HUES64 (cell line): Measurements from ENCODE around the gene PTPRN2.

Source experiments
- H3K27ac ChIP-seq: 2 replicates; pipeline ENCODE4 v1.7.0; 2013; ENCODE audit warnings: low read depth, low read length, inconsistent platforms
- H3K27me3 ChIP-seq: 2 replicates; pipeline ENCODE4 v1.6.1; 2013; ENCODE audit warnings: mild to moderate bottlenecking, low read length; ENCODE audit not compliant: insufficient read depth
- H3K36me3 ChIP-seq: 2 replicates; pipeline ENCODE4 v1.6.1; 2013; ENCODE audit warnings: mild to moderate bottlenecking, low read length; ENCODE audit not compliant: insufficient read depth
- H3K4me1 ChIP-seq: 2 replicates; pipeline ENCODE4 v1.6.1; 2013; ENCODE audit warnings: mild to moderate bottlenecking, low read length, moderate library complexity; ENCODE audit not compliant: insufficient read depth
- H3K4me3 ChIP-seq: 2 replicates; pipeline ENCODE4 v1.5.1; 2013; ENCODE audit warnings: mild to moderate bottlenecking, low read length, moderate library complexity
- H3K9ac ChIP-seq: 2 replicates; pipeline ENCODE4 v1.6.1; 2013; ENCODE audit warnings: mild to moderate bottlenecking, low read depth, low read length
- H3K9me3 ChIP-seq: 2 replicates; pipeline ENCODE4 v1.6.1; 2013; ENCODE audit warnings: low read depth, low read length; ENCODE audit not compliant: insufficient read depth
- WGBS: fragments of 150-250, 120-280 bp; methylation state at CpG from one replicate; pipeline ENCODE4 v1.1.7; 2013; ENCODE audit warnings: missing lambda C conversion rate; 5-methylcytosine and 5-hydroxymethylcytosine counted together

The PTPRN2 gene

DNA sequence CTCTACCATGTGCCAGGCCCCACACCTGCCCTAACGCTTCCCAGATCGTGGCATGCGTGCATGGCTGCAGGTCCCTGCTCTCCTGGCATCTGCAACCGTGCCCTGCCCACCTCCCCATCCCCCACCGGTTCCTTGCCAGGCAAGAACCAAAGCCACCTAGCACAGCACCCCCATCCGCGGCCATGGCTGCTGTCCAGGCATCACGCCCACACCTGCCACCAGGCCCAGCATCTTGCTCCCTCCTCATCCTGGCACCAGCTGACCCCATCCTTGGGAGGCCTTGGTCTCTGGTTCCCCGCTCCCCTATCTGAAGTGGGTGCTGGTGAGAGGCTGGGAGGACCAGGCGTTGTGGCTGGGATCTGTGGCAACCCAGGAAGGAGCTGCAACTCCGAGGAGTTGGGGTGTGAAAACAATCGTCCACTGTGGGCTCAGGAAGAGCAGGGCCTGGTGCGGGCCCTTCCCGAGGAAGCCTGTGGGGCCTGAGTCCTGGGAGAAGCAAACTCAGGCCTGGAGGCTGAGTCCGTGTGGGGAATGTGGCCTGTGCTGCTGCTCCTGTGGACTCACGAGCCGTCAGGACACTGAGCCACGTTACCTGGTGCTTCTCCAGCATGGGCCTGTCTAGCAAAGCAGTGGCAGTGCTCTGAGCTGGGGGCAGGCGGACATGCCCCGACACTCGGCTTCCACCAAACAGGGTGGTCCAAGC, 833.8 kb downstream of the PTPRN2 start:
- no peaks in the 10 kb centered on the region for H3K36me3 ChIP-seq

DNA sequence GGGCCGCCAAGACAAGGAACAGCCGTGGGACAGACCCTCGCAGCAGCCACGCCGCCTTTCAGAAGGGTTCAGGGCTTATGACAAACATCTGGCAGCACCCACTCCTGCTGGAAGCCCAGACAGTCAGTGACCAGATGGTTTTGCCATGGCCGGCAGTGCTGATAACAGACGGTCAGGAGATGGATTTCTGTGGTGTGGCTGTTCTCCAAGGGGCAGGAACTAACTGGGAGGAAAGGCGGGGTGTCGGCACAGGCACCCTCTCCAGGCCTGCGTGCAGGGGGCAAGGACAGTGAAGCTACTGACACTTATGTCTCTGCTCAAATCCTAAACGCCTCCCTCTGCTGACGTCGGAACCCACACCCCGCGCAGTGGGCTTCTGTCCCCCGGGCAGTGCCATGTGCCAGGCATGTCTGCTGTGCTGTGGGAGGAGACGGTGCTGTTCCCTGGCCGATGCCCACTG, 834.8 kb downstream of the PTPRN2 start:
- Histone ChIP-seq H3K4me3 (no peak overlapping the region), H3K9ac (no peak overlapping the region), H3K27ac (no peak overlapping the region), H3K9me3 (peaks cover 82% of the 10 kb centered on the region), H3K36me3 (no peaks in the 10 kb centered on the region), H3K27me3 (no peaks in the 10 kb centered on the region), H3K4me1 (no peaks in the 10 kb centered on the region)
- 88% methylated on average over 18 of the region's 18 CpGs for WGBS

More for the DNA sequence above, 833.8 kb downstream of the PTPRN2 start:
- Histone ChIP-seq H3K9ac (no peak overlapping the region), H3K4me3 (no peak overlapping the region), H3K27ac (no peak overlapping the region), H3K9me3 (peaks cover 92% of the 10 kb centered on the region), H3K27me3 (no peaks in the 10 kb centered on the region), H3K4me1 (no peaks in the 10 kb centered on the region)
- WGBS = 86% methylated on average over 21 of the region's 21 CpGs

DNA sequence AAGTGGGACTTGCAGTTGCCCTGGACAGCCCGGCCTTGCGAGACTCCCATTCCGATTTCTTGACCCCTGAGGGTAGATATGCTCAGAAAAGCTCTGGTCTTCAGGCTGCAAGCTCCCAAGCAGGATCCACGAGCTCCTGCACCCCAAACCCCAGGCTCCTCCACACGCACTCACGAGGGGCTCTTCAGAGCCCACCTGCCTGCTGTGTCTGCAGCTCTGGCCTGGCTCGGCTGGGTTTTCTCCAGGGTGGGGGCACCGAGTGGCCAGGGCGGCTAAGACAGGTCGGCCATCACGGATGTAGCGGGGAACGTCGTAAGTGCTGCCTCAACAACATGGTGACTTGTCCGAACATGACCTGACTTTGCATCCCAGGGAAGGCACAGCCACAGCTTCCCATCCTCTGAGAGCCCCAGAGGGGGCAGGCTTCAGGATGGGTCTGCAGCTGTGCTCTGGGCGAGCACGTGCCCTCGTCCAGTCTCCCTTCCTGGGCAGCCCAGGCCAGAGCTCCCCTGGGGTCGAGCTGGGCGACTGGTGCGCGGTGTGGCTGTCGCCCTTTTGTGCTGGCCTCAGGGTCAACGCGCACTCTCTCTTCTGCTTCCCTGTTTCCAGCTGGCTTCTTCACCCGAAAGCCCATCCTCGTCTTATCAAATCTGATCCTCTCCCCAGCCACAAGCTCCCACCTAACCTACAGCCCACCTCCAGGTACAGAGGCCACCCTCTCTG, 835.5 kb downstream of the PTPRN2 start:
- WGBS = 82% methylated on average over 27 of the region's 27 CpGs
- no peak overlapping the region for H3K27ac ChIP-seq
- no peaks in the 10 kb centered on the region for H3K27me3 ChIP-seq
- no peak overlapping the region for H3K4me3 ChIP-seq
- H3K36me3 ChIP-seq = no peaks in the 10 kb centered on the region
- H3K4me1 ChIP-seq = no peaks in the 10 kb centered on the region
- peaks cover 75% of the 10 kb centered on the region for H3K9me3 ChIP-seq
- no peak overlapping the region for H3K9ac ChIP-seq

DNA sequence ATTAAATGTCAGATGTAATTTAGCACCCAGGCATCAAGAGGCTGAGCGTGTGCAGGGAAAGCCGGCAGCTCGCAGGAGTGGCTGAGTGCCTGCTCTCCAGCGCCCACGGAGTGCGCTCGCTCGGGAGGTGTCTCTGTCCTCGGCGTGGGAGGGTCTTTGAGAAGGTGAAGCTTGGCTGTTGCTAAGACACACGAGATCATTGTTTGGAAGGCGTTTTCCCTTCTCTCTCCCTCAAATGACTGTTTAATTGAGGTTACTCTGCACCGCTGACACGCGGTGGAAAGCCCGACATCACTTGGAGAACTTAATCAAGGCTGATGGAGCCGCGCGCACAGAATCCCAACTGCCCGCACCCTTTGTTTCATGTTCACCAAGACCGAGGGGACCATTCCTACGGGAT, 836.2 kb downstream of the PTPRN2 start:
- no peaks in the 10 kb centered on the region for H3K36me3 ChIP-seq
- peaks cover 72% of the 10 kb centered on the region for H3K9me3 ChIP-seq
- H3K9ac ChIP-seq = no peak overlapping the region
- no peaks in the 10 kb centered on the region for H3K4me1 ChIP-seq
- H3K27ac ChIP-seq = no peak overlapping the region
- H3K4me3 ChIP-seq = no peak overlapping the region
- WGBS = 83% methylated on average over 22 of the region's 22 CpGs
- H3K27me3 ChIP-seq = no peaks in the 10 kb centered on the region

DNA sequence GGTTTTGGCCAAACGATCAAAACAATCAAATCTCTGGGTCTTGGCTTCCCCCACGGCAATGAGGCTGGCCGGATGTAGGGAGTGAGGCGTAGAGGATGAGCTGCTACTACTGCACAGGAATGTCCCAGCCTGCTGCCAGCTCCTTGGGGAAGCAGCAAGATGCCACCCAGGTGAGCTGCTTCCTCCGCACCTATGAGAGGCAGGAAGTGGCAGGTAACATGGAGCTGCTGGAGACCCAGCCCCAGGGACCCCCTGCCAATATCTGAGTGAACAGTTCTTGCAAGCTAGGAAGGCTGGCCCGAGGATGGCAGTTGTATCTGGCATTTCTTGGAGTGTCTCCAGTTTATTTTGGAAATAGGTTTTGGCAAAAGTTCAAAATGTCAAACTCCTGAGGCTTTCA, 837.3 kb downstream of the PTPRN2 start:
- H3K27ac ChIP-seq = no peak overlapping the region
- H3K36me3 ChIP-seq = no peaks in the 10 kb centered on the region
- H3K27me3 ChIP-seq = no peaks in the 10 kb centered on the region
- no peaks in the 10 kb centered on the region for H3K4me1 ChIP-seq
- peaks cover 74% of the 10 kb centered on the region for H3K9me3 ChIP-seq
- no peak overlapping the region for H3K9ac ChIP-seq
- WGBS = 84% methylated on average over 6 of the region's 6 CpGs
- no peak overlapping the region for H3K4me3 ChIP-seq

DNA sequence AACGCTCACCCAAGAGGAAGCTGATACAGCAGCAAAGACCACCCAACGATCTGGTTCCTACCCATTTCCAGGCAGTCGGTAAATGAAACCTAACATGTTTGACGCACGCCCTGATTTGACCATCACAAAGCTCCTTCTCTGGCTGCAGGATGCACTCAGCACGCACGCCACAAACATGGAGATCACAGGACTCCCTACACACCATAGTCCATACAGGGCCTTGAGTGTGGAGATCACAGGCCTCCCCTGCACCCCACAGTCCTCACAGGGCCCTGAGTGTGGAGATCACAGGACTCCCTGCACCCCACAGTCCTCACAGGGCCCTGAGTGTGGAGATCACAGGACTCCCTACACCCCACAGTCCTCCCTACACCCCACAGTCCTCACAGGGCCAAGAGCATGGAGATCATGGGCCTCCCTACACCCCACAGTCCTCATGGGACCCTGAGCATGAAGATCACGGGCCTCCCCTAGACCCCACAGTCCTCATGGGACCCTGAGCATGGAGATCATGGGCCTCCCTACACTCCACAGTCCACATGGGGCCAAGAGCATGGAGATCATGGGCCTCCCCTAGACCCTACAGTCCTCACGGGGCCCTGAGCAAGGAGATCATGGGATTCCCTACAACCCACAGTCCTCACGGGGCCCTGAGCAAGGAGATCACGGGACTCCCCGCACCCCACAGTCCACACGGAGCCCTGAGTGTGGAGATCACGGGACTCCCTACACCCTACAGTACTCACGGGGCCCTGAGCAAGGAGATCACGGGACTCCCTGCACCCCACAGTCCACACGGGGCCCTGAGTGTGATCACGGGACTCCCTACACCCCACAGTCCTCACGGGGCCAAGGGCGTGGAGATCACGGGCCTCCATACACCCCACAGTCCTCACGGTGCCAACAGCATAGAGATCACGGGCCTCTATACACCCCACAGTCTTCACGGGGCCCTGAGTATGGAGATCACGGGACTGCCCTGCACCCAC, 841.6 kb downstream of the PTPRN2 start:
- Histone ChIP-seq H3K27me3 (no peaks in the 10 kb centered on the region), H3K27ac (no peak overlapping the region), H3K4me1 (no peaks in the 10 kb centered on the region), H3K9me3 (peaks cover 76% of the 10 kb centered on the region), H3K9ac (no peak overlapping the region), H3K36me3 (no peaks in the 10 kb centered on the region), H3K4me3 (no peak overlapping the region)
- WGBS = 72% methylated on average over 25 of the region's 25 CpGs

DNA sequence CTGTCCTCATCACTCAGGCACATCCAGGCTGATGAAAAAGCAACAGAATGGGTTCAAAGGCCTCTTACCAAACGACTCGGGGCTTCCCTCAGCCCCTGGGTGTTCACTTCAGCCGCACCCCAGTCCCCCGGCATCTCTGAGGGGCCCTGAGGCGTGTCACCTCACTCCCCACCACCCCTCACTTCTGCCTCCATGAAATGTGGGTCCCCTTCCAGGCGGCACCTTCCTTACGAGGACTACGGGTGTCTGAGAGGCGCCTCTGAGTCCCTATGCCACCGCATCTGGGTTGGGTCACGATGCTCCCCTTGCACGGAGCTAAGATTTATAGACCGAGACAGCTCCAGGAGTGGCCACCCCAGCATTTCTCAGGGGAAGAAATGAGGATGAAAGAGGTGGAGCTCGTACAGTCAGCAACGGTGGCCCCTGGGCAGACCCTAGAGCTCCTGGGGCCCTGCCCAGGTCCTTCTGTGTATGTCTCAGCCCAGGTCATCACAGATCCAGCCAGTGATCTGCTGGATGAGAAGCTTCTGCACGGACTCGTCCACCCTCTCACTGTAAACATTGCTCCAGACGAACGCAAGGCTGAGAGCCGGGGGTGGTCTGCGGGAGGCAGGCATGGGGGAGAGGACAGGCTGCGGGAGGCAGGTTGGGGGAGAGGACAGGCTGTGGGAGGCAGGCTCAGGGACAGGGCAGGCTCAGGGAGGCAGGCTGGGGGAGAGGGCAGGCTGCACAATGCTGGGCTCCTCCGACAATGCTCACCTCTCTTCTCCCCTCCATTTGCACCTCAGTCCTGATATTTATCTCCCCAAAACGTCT, 842.6 kb downstream of the PTPRN2 start:
- Histone ChIP-seq H3K4me1 (no peaks in the 10 kb centered on the region), H3K36me3 (no peaks in the 10 kb centered on the region), H3K27ac (no peak overlapping the region), H3K9me3 (peaks cover 75% of the 10 kb centered on the region), H3K4me3 (no peak overlapping the region), H3K27me3 (no peaks in the 10 kb centered on the region), H3K9ac (no peak overlapping the region)
- WGBS = 79% methylated on average over 24 of the region's 24 CpGs

DNA sequence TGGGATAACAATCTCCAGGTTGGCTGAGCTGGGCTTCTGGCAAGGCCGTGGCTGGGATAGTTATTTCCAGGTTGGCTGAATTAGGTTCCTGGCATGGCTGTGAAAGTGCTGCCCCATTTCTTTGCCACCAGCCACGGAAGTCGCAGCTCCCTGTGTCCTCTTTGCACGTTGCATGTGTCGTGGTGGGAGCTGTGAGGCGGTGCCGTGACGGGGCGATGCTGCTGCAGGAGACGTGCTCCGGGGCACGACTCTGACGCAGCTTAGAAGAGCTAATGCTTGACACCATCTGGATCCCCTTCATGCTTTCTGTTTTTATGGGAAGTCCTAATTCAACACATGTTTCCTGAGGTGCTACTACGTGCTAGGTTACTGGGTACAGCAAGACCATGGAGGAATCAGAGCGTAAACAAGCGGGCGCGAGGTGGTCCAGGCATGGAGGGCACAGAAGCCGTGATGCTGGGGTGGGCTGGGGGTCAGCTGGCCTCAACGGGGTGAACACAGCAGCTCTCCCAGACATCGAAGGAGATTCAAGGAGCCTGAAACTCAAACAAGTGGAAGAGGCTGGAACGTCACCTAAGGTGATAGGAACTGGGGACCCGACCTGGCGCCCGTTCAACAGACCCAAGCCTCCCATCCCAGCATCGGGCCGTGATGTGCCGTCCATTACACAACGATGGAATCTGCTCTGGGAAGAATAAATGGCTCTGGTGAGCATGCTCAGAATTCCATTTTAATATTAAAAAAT, 843.7 kb downstream of the PTPRN2 start:
- no peak overlapping the region for H3K27ac ChIP-seq
- WGBS = 90% methylated on average over 29 of the region's 29 CpGs
- H3K4me3 ChIP-seq = no peak overlapping the region
- H3K36me3 ChIP-seq = no peaks in the 10 kb centered on the region
- H3K9me3 ChIP-seq = peaks cover 76% of the 10 kb centered on the region
- H3K27me3 ChIP-seq = no peaks in the 10 kb centered on the region
- H3K9ac ChIP-seq = no peak overlapping the region
- no peaks in the 10 kb centered on the region for H3K4me1 ChIP-seq

DNA sequence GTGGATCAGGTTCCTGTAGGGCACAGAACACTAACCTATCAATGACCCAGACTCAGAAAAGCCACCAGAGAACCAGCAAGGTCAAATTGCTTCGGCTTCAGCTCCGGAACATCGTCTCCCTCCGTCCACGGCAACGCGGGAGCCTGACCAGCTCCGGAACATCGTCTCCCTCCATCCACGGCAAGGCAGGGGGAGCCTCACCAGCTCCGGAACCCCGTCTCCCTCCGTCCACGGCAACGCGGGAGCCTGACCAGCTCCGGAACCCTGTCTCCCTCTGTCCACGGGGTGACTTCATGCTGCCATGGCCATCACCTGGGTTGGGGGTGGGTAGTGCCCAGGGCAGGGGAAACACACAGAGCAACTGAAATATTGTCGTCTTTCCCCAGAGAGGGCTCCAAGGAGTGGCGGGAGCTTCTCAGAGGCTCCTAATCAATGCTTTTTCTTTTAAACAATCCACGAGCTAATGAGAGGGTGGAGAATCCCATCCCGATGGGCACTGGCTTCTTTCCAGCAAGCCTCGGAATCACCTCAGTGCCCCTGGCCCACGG, 847.3 kb downstream of the PTPRN2 start:
- Histone ChIP-seq H3K9me3 (peaks cover 94% of the 10 kb centered on the region), H3K36me3 (no peaks in the 10 kb centered on the region), H3K4me3 (no peak overlapping the region), H3K4me1 (no peaks in the 10 kb centered on the region), H3K9ac (no peak overlapping the region), H3K27ac (no peak overlapping the region), H3K27me3 (no peaks in the 10 kb centered on the region)
- WGBS = 90% methylated on average over 24 of the region's 24 CpGs

DNA sequence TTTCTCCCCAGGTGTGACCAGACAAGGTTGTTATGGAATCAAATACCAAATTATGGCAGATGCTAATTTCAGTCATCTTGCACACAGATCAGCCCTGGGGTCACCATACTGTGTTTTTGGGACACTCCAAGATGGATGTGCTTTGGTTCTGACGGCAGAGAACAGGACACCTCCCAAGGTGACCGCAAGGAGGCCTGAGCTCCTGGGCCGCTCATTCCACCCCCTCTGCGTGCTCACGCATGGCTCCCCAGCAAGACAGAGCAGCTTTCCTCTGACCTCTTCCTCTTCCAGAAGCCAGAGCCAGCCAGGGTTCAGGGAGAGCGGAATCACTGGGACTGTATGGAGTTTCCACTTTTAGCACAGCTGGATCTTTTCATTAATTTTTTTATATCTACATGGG, 848.0 kb downstream of the PTPRN2 start:
- 89% methylated on average over 5 of the region's 6 CpGs for WGBS
- Histone ChIP-seq H3K9ac (no peak overlapping the region), H3K36me3 (no peaks in the 10 kb centered on the region), H3K4me3 (no peak overlapping the region), H3K4me1 (no peaks in the 10 kb centered on the region), H3K27me3 (no peaks in the 10 kb centered on the region), H3K9me3 (peaks cover 94% of the 10 kb centered on the region), H3K27ac (no peak overlapping the region)
